Suprapubic skin (tissue), 4 donors: ENCODE results near the gene ANK2. TPM values are rescaled to one million over a fixed set of nuclear protein-coding genes. Genes with fewer than 3 reads are reported as not detected.

ENCODE experiments used
- DNase-seq, 2 donors: peaks; one replicate each; pipeline ENCODE4 v3.0.0-alpha.2; 2019; ENCODE audit warnings: low spot score in 2 of 2
- H3K27ac ChIP-seq: fragments of 200-600 bp; sonication (generic); one replicate; pipeline ENCODE4 v1.5.1; 2019
- H3K27me3 ChIP-seq: fragments of 200-600 bp; sonication (generic); one replicate; pipeline ENCODE4 v1.5.1; 2019
- H3K36me3 ChIP-seq: fragments of 200-600 bp; sonication (generic); one replicate; pipeline ENCODE4 v1.5.1; 2019
- H3K4me1 ChIP-seq: fragments of 200-600 bp; sonication (generic); one replicate; pipeline ENCODE4 v1.5.1; 2019
- H3K4me3 ChIP-seq: fragments of 200-600 bp; sonication (generic); one replicate; pipeline ENCODE4 v1.5.1; 2019; ENCODE audit warnings: mild to moderate bottlenecking
- H3K9me3 ChIP-seq: fragments of 200-600 bp; sonication (generic); one replicate; pipeline ENCODE4 v1.5.1; 2019
- CTCF ChIP-seq, 2 donors: fragments of 200-600 bp in 1 of 2; fragments of 450-650 bp in 1 of 2; sonication (generic) in 1 of 2; IDR thresholded peaks; one replicate each; pipeline ENCODE4 v1.5.1; 2016 to 2019; ENCODE audit warnings: antibody characterized with exemption in 2 of 2, mild to moderate bottlenecking in 1 of 2, moderate library complexity in 1 of 2
- EP300 ChIP-seq: sonication (generic); formaldehyde crosslinking; IDR thresholded peaks from one replicate; pipeline ENCODE4 v1.6.1; 2017; ENCODE audit warnings: antibody characterized with exemption
- POLR2A ChIP-seq, 2 donors: fragments of 450-650 bp; IDR thresholded peaks; one replicate each; pipeline ENCODE4 v1.6.1; 2017; ENCODE audit warnings: antibody characterized with exemption in 2 of 2, mild to moderate bottlenecking in 2 of 2, moderate library complexity in 2 of 2
- POLR2AphosphoS5 ChIP-seq, 3 donors: sonication (generic); formaldehyde crosslinking; IDR thresholded peaks; one replicate each; pipeline ENCODE4 v1.6.1; 2017; ENCODE audit warnings: antibody characterized with exemption in 3 of 3
- WGBS: methylation state at CpG from one replicate; pipeline ENCODE4 v1.1.5; 2018; 5-methylcytosine and 5-hydroxymethylcytosine counted together
- total RNA-seq, 4 donors: library from RNA; depleted of rRNA; stranded (reverse); fragments of >200 nt; gene quantifications; one replicate each; pipeline ENCODE4 v1.1.0, GENCODE V29; 2016

Gene ANK2
- total RNA-seq, 4 donors from 2014 or later: 7.7 to 15.2 (median 11.2) TPM

- no peak for DNase-seq
- H3K27me3 ChIP-seq: no peaks in the 10 kb centered on the region
- H3K27ac ChIP-seq: peak overlapping the region; percentile 83
- H3K9me3 ChIP-seq: no peaks in the 10 kb centered on the region
- peaks cover 6% of the 10 kb centered on the region for H3K4me1 ChIP-seq
- H3K4me3 ChIP-seq: no peak overlapping the region
- H3K36me3 ChIP-seq: no peaks in the 10 kb centered on the region
- WGBS: 94% methylated on average over 1 of the region's 1 CpG
- TF ChIP-seq POLR2A (IDR thresholded peaks at IDR 0.05) (no peak), CTCF (IDR thresholded peaks at IDR 0.05) (no peak), POLR2AphosphoS5 (IDR thresholded peaks at IDR 0.05) (no peak), EP300 (no peak)
These were observed 112.6 kb downstream of the ANK2 start for GRCh38 chr4:113162089-113162488.

- Histone ChIP-seq H3K27ac (no peak overlapping the region), H3K27me3 (no peaks in the 10 kb centered on the region), H3K36me3 (no peaks in the 10 kb centered on the region), H3K4me1 (peaks cover 11% of the 10 kb centered on the region), H3K9me3 (no peaks in the 10 kb centered on the region), H3K4me3 (no peak overlapping the region)
- no peak for DNase-seq
- no peak for TF ChIP-seq POLR2AphosphoS5 (IDR thresholded peaks at IDR 0.05)
- TF ChIP-seq EP300: no peak
- TF ChIP-seq CTCF (IDR thresholded peaks at IDR 0.05): no peak
- TF ChIP-seq POLR2A (IDR thresholded peaks at IDR 0.05): no peak
- WGBS: 50% methylated on average over 5 of the region's 5 CpGs
These were observed 119.9 kb downstream of the ANK2 start for GRCh38 chr4:113169368-113169767.

- Histone ChIP-seq H3K27ac (peak overlapping the region; percentile 30), H3K4me1 (peaks cover 11% of the 10 kb centered on the region), H3K27me3 (no peaks in the 10 kb centered on the region), H3K9me3 (no peaks in the 10 kb centered on the region), H3K4me3 (no peak overlapping the region), H3K36me3 (no peaks in the 10 kb centered on the region)
- no peak for DNase-seq
- TF ChIP-seq EP300: no peak
- no peak for TF ChIP-seq CTCF (IDR thresholded peaks at IDR 0.05)
- 81% methylated on average over 5 of the region's 5 CpGs for WGBS
These were observed 120.8 kb downstream of the ANK2 start for GRCh38 chr4:113170115-113170804.

- TF ChIP-seq CTCF (IDR thresholded peaks at IDR 0.05) (no peak), POLR2A (IDR thresholded peaks at IDR 0.05) (no peak), POLR2AphosphoS5 (IDR thresholded peaks at IDR 0.05) (no peak), EP300 (no peak)
- H3K4me3 ChIP-seq: no peak overlapping the region
- DNase-seq: no peak
- H3K27me3 ChIP-seq: no peaks in the 10 kb centered on the region
- 88% methylated on average over 2 of the region's 2 CpGs for WGBS
- no peaks in the 10 kb centered on the region for H3K36me3 ChIP-seq
- peaks cover 11% of the 10 kb centered on the region for H3K4me1 ChIP-seq
- H3K9me3 ChIP-seq: no peaks in the 10 kb centered on the region
- peak overlapping the region; percentile 39 for H3K27ac ChIP-seq
These were observed 121.5 kb downstream of the ANK2 start for GRCh38 chr4:113170805-113171468.

- no peak for DNase-seq
- TF ChIP-seq EP300 (no peak), CTCF (IDR thresholded peaks at IDR 0.05) (no peak), POLR2AphosphoS5 (IDR thresholded peaks at IDR 0.05) (no peak), POLR2A (IDR thresholded peaks at IDR 0.05) (no peak)
- Histone ChIP-seq H3K9me3 (no peaks in the 10 kb centered on the region), H3K4me1 (peaks cover 11% of the 10 kb centered on the region), H3K36me3 (no peaks in the 10 kb centered on the region), H3K27ac (no peak overlapping the region), H3K4me3 (no peak overlapping the region), H3K27me3 (no peaks in the 10 kb centered on the region)
- 64% methylated on average over 5 of the region's 5 CpGs for WGBS
These were observed 123.8 kb downstream of the ANK2 start for GRCh38 chr4:113173126-113173792.
